HS-27A (cell line): ENCODE measurements around the gene PPBP.

Experiments used
- DNase-seq: peaks from one replicate; pipeline ENCODE4 v3.0.0-alpha.2; 2012; ENCODE audit warnings: low read depth, missing footprints

The PPBP gene

DNA sequence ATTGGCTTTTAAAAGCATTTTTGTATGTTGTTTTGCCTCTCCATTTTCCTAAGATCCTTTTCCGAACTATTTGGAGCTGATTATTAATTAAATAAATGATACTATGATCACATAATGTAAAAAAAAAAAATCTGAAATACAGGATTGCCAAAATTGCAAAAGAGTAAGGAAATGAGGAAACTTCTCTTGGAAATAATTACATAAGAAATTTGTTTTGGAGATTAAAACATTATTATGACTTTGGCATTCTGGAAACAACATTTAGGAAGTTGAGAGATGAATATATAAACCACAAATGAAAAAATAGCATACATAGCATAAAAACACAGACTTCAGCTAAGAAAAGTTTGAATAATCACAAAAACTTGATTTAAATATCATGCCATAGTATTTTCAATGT is 39.7 kb downstream of the PPBP start:
- no peak for DNase-seq

DNA sequence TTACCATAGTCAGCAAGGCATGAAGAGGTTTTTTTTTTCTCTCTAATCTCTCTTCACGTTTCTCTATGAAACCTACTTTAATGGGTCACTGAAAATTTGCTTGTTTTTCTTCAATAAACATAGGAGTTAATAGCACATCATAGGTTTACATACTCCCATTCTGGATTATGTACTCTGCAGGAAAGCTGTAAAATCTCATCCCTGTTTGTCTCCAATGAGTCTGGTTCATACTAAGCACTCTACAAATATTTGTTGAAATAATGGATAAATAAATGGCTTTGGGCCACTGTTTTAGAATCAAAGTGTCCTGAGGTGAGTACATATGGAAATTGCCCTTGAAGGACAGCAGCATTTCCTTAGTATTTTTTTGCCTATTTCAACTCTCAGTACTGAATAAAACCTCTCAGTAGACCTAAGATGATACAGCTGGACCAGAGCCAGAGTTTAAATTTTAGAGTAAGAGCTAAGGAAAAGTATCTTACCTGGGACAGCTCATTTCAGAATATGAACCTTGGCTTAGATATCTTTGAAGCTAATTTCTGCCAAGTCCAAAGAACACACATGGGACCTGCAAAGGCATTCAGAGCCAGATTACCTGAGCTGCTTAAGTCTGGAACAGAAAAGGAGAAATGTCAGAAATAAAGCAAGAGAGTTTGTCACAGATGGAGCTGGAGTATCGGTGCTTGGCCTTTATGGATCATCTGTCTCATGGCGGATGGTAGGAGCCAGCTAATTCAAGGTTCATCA is 40.6 kb downstream of the PPBP start:
- DNase-seq = no peak

DNA sequence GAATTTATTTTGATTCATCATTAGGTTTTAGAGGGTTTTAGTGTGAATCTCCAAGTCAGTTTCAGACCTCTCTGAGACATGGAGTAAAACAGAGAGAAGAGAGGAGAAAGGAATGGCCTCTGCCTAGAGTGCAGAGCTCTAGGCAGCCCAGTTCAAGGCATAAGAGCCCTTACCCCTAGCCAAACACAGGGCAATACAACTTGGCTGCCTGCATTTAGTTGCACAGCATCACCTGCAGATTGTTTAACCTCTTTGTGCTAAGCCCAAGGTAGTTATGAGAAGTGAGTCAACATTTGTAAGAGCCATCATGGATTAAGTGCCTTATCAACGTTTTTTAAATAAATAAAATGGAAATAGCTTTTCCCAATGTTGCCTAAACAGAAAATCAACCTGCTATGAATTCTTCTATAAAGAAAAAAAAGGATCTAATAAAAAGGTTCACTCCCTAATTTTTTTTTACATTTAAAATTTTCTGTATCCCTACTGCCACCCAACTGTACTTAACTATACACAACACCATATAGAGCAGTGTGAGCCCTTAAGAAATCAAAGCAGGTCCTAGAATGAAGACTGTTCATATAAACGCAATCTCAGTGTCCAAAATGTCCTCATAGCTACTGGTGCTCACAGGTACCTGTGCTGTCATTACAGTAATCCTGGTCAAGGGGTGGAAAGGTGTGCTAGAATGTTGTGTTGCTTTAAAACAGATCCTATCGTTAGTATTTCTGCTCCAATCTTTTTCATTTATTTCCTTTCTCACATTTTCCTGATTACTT is 42.1 kb downstream of the PPBP start:
- DNase-seq = no peak

DNA sequence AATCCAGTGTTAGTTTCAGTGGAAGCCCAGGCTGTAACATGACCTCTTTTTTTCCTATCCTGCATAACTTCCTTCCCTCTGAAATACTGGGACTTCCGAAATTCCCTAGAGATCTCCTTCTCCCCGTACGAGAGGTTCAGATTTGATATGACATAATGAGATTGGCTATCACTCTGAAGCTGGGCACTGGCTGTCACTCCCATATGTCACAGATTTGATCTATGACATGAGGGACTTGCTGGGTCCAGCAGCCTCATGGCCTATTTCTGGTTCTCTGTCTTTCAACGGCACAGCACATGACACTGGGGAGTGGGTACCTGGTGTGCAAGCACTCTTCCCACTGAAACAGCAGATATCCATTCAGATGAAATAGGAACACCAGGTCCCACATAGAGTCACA is 42.9 kb downstream of the PPBP start:
- no peak for DNase-seq

DNA sequence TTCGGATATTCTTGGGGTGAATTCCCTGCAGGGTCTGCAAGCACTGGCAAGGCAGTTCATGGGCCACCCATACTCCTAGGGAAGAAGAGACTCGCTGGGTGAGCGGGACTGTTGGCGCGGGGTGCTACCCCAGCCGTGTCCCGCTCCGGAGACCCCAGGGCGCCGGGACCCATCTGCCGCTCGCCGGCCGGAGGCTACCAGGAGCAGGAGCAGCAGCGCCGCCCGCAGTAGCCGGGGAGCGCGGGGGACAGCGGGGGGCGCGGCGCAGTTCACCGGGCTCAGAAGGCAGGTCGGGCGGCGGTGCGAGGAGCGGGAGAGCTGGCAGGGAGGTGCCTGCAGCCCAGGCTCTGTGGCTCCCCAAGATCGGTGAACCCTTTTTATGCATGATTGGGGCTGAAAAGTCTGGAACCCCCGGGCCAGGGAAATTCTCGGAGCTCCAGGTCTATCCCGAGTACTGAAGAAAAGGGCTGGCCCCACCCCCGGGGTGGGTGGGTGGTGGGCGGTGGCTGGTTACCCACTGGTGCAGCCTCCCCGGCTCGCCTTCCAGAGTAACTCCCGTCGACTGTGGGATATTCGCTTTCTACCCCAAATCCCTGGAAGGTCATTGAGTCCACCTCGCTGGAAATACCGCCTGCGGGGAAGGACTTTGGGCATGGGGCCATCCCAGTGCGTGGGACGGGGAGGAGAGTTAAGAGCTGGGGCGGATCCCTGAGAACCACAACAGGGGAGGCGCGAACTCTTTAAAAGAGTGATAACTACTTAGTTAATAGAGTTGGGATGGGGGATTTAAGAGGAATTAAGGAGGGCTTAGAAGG is 43.7 kb downstream of the PPBP start:
- no peak for DNase-seq

DNA sequence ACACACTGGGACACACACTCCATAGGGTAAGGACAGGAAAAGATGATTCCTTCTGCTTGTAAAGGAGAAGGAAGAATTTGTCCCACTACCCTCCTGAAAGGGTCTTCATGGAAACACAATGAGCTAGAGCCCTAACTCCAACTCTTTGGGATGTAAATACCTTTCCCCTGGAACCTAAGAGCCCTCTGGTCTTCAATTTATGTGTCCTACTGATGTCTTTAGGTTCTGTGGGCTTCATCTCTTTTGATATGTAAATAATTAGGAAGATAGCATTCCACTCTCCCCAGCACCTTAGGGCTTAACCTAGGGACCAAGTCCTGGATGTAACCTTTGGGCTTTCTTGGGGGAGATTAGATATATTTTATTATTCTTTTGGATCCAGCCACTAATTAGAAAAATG is 44.4 kb downstream of the PPBP start:
- DNase-seq = no peak

DNA sequence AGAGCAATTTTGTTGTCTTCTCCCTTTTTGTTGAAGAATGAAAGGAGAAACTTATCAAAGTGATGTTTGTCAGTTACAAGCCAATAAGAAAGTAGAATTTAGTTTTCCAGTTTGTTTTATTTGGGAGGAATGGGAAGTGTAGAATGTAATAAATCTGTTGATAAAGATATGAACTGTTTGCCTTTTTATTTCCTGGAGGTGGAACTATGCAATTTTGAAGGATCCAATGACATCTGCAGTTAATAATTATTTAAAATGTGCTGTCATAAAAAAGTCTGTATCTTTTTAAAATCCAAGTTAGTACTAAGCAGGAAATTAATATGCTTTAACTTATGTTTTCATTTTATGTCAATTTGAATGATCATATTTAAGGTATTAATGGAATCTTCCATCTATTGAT is 51.0 kb downstream of the PPBP start:
- DNase-seq = no peak
